Measurements from ENCODE around the gene LYRM4.
A peak's percentile ranks its signal among the peaks of the same experiment; 100 is the strongest.

LYRM4 gene

DNA sequence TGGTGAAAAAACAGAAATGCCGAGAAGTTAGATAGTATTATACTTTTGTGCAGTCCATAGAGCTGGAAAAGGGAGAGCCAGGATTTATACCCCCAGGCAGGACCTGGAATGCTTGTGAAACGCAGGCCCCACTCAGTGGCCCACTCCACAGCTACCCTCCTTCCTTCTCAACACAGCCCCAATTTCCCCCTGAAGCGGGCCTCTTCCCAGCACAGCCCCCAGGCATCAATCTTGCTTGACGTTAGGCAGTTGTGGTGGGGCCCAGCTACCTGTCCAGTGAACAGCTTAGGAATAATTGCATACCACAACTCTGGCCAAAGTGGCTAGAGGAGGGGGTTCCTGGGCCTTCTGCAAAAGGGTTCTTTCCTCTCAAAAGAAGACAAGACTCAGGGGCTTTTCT is 114.4 kb downstream of the LYRM4 start:
- DNase-seq (ENCODE audit: low read depth), result no peak

DNA sequence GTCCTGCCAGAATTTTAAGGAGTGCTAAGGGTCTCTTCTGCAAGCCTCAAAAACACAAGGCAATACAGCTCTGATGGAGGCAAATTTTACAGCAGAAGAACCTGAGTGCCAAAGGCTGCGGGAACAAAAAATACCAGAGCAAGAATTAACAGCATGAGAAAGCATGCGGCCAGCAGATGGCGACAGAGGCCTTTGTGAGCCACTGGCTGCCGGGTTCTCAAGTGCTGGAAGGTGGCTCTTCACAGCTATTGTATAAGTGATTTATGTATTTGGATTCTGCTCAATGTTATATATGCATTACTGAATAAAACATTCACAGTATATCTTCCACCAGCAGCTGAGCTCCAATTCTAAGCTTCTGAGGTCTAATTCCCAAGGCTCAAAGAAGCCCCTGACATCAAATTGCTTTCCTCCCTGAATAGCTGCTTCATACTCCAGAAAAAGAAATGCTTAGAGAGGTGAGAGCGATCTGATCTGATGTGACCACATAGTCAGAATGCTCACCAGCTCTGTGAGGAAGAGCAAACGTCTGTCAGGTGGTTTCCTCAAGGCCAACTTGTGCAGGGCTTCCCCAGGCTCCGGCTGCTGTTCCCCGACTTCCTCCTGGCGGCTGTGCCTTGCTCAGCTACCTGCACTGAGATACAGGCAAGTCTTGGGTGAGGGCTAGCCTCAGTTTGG is 117.0 kb downstream of the LYRM4 start:
- peak; percentile 64 for DNase-seq (ENCODE audit: low read depth)

DNA sequence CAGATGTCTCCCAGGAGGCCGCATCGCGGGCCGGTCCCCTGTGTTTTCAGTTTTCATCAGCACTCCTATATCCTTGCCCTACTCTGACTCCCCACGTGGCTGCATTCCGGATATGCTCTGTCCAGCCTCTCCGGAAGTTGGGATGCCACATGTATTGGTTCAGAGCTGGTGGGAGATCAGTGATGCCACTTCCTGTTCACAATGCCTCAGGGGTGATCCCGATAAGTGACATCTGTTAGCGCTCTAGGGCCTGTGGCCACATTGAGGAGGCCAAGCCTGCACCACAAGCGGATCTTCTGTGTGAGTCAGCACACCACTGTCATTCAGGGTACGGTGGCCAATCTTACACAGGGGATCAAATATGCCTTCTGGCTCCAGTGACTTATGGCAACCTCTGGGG is 117.8 kb downstream of the LYRM4 start:
- DNase-seq (ENCODE audit: low read depth), result no peak

DNA sequence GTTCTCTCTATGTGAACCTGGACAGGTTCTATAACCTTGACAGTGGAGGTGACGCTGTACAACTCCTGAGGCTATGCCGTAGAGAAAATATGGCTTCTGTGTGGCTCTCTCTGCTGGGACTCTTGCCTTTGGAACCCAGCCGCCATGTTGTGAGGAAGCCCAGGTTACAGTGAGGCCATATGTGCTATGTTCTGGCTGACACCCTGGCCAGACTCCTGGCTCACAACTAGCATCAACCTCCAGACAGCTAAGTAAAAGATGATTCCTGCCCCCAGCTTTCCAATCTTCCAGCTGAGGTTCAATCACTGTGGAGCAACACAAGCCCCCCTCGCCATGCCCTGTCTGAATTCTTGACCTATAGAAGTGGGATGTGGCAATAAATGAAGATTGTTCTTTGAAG is 118.6 kb downstream of the LYRM4 start:
- DNase-seq (ENCODE audit: low read depth), result no peak

DNA sequence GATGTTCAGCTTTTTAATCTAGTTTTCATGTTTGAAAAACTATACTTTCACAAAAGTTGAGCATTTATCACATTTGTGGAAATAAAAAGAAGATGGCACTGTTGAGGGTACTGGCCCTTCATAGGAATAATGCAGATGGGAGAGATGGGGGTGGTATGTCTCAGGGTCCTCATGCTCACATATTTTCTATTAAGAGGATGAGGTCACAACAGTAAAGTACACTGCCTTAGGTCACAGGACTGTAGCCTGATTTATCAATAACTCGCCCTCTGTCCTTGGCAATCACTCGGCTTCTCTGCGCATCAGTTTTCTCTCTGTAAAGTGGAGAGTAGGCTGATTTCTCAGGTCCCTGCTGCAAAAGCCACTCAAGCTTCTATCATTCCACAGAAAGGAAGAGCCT is 119.7 kb downstream of the LYRM4 start:
- no peak for DNase-seq (ENCODE audit: low read depth)

DNA sequence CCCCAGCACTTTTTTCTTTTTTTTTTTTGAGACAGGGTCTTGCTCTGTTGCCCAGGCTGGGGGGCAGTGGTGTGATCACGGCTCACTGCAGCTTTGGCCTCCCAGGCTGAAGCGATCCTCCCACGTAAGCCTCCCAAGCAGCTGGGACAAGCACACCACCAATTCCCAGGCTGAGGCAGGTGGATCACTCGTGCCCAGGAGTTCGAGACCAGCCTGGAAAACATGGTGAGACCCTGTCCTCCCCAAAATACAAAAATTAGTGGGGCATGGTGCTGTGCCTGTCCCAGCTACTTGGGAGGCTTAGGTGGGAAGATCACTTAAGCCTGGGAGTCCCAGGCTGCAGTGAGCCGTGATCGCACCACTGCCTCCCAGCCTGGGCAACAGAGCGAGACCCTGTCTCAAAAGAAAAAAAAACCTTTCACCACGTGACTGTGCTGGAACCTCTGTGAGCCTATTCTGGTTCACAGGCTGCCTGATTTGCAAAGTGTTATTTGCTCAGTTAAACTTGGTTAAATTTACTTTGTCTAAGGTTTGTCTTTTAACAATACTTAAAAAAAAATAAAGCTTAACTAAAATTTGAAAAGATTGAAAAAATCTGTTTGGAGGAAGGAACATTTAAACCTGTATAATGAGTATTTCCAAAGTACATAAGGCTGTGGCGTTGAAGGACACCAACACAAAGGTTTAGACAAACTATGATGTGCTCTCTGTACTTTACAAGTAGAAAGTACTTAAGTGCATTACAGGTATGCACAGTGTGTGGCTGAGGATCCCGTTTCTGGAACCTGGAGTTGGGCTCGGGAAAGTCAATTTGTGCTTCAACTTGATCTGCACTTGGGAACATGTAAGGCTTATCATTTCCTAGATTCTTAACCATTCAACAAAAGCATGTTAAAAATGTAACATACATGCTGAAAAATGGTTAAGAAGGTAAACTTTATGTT is 120.7 kb downstream of the LYRM4 start:
- DNase-seq (ENCODE audit: low read depth), result no peak

DNA sequence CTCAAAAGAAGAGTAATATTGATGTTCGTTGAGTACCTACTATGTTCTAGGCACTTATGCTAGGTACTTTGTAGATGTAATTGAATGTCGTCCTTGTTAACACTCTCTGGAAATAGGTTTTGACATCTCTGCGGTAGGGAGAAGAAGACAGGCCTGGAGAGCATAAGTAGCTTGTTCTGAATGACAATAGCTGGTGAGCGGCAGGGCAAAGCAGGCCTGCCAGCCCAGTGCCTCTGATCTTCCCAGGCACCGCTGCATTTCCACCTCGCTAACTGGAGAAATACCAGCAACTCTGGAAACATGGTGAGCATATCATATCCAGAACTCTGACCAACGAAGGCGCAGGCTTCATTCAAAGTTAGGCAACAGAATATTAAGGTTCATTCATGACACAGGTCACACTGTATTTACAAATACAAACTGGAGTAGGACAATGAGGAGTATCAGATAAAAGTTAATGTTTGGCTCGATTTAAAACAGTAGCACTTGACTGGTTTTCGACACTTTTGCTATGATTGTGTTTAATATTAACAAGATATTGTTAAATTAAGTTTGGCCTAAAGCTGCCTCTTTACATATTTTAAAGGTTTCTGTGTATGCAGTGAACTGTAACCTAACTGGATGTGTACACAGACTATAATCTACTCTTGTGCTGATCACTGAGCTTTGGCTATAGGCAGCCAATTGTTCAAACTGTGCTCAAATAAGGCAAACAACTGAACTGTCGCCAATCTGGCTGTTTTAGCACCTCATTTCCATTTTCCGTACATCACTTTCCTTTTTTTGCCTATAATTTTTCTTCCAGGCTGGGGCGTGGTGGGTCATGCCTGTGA is 121.5 kb downstream of the LYRM4 start:
- no peak for DNase-seq (ENCODE audit: low read depth)

DNA sequence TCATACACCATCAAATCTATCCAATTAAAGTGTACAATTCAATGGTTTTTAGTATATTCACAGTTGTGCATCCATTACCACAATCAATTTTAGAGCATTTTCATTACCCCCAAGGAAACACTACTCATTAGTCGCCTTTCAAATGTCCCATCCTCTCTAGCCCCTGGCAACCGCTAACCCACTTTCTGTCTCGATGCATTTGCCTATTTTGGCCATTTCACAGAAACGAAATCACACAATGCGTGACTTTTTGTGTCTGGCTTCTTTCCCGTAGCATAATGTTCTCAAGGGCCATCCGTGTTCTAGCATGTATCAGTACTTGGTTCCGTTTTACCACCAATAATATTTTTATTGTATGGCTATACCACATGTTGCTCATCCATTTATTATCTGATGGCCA is 123.9 kb downstream of the LYRM4 start:
- no peak for DNase-seq (ENCODE audit: low read depth)

DNA sequence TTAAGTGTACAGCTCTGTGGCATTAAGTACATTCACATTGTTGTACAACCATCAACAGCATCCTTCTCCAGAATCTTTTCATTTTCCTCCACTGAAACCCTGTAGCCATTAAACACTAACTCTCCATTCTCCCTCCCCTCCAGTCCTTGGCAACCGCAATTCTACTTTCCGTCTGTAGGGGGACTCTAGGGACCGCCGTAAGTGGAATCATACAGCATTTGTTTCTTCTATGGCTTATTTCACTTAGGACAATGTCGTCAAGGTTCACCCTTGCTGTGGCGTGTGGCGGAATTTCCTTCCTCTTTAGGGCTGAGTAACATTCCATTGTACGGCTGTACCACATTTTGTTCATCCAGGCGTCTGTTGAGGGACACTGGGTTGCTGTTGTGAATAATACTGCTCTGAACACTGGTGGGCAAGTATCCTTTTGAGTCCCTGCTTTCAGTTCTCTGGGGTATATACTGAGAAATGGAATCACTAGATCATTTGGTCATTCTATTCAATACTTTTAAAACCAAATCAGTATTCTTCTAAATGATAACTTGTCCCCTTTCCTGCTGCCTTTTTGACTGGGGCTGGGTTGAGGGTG is 124.9 kb downstream of the LYRM4 start:
- peak; percentile 48 for DNase-seq (ENCODE audit: low read depth)

DNA sequence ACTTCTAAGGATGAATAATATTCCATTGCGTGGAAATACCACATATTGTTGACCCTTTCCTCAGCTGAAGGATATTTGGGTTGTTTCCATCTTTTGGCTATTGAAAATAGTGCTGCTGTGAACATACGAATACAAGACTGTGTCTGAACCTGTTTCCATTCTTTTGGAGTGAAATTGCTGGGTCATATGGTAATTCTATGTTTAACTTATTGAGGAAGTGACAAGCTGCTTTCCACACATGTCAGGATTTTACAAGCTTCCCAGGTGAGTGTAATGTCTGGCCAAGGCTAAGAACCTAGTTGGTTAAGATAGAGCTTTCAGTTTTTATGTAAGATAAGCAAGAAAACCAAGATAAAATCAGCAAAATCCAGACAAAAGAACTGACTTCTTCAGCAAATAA is 126.8 kb downstream of the LYRM4 start:
- no peak for DNase-seq (ENCODE audit: low read depth)

DNA sequence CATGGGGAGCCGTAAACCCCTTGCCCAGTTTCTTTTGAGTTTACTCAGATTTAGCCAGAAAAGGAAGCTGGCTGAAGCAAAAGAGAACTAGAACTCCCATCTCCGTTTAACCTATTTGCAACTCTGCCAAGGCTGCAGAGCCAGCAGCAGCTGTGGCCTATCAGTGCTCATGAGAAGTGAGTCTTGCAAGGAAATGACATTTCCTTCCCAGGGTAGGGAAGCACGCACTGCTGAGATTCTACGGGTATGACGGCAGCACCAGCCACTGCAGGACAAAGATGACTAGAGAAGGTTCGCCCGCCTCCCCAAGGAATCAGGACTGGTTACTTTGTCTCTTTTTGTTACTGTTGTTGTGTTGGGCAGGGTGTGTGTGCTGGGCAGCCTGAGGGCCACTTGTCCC is 128.0 kb downstream of the LYRM4 start:
- DNase-seq (ENCODE audit: low read depth), result no peak

DNA sequence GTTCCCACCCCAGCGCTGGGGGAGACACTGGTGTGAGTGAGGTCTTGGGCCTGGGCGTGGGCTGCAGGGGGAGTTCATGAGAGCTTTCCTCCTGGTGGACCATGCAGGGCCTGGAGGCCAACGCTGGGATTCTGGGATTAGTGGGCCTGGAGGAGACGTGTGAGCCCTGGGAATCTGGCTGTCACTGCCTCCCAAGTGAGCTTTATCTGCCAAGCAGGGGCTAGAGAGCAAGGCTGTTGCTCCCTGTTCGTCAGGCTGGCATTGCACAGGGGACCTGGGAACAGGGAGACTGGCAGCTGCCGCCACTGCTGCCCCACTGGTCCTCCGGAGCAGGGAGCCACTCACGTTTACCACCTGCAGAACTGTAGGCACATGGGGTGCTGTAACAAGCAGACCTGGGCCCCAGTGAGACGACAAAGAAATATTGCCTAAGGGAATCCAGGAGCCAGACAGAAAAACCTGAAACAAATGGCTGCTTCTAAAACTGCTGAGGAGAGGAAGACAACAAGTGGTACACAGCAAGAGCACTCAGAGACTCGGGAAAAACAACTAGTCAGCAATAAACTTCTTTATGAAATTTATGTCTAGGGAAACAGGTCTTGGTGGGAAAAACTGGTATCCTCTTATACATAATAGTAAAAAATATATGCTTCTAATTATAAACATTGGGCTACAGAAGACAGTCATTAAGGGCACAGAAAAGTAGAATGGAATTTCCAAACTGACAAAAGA is 130.4 kb downstream of the LYRM4 start:
- DNase-seq (ENCODE audit: low read depth), result no peak

DNA sequence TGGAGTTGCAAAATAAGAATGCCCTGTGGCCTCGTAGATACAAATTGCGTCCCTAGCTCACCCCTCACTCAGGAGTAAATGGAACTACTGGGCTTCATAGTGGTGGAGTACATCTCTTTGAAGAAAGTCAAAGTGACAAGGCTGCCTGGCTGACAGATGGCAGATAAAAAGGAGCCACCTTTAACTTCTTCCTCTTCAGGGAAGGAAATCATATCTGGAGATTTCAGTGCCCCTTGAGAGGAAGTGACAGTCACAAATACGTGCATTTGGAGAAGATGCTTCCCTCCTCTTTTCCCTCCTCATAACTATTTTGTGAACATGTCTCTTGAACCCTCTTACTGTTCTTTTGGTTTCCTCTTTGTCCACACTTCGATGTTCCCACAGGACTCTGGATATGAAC is 132.4 kb downstream of the LYRM4 start:
- DNase-seq (ENCODE audit: low read depth), result no peak

DNA sequence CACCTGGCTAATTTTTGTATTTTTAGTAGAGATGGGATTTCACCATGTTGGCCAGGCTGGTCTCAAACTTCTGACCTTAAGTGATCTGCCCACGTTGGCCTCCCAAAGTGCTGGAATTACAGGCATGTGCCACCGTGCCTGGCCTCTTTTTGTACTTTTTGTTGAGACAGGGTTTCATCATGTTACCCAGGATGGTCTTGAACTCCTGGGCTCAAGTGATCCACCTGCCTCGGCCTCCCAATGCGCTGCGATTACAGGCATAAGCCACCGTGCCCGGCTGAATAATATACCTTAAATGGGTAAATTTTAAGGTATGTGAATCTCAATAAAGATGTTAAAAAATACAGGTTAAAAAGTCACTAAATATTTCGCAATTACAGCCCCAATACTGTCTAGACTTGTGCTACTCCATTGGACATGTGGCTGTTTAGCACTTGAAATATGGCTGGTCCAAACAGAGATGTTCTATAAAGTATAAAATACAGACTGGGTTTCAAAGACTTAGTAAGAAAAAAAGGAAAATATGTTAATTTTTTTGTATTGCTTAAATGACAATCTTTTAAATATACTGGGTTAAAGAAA is 133.6 kb downstream of the LYRM4 start:
- no peak for DNase-seq (ENCODE audit: low read depth)

DNA sequence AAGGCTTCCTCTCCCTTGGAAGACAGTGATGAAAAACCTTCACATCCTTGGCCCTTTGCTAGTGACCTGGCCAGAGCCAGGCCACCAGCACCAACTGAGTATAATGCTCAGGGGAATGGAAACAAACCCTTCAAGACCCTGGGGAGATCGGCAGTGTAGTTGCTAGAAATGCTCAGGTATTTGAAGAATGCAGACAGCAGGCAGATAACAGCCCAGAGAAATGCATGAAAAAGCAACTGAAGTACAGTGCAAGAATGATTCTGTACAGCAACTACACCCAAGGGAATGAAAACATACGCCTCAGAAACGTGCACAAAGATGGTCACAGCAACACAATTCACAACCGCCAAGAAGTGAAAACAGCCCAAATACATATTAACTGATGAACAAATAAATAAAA is 134.5 kb downstream of the LYRM4 start:
- peak; percentile 69 for DNase-seq (ENCODE audit: low read depth)

DNA sequence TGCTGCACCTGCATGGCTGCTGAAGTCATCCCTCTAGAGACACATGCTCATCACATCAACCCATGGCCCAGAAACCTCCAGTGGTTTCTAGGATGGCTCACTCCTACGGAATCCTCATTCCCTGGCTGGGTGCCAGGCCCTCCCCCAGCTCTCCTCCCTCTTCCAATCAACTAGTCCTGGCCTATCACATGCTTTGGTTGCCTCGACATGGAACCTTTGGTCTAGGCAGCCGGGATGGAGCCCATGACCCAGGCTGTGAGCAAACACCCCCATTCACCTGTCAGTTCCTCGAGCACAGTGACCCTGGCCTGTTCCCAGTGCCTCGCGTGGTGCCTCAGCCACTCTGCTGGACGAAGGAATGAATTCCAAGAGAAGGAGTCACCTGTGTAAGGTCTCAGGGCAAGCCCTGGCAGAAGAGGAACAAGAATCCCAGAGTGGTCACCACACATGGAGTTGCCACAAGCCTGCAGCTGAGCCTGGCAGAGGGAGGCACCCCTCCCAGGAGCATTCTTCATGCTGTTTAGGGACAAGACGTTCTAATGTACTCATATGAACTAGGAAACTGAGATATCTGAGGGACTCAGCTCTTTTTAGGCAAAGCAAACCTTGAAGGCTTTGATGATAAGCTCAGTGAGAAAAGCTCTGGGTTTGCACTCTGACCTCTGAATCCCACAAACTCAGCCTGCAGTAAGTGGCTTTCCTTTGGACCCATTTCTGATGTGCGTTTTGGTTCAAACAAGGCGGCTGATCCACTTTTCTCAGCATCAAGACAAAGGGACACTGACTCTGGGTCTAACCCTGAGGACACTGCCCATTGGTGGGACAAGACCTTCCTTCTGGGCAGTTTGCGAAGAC is 135.4 kb downstream of the LYRM4 start:
- peak; percentile 85 for DNase-seq (ENCODE audit: low read depth)

DNA sequence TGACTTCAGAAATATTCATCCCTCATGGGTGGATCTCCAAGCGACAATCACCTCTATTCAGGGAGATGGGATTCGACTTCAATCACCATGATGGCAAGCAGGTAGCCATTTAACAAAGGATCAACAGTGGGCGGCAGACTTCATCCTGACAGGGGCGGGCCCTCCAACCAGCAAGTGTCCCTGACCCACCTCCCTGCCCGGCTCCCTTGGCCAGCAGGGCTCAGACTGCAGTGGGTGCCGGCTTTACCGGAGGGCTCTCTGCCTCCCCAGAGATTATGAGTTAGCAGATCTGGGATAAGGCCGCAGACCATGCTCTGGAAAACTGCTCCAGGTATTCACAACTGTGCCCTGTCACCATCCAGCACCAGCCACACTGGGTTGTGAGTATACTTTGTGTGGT is 136.2 kb downstream of the LYRM4 start:
- DNase-seq (ENCODE audit: low read depth), result no peak

DNA sequence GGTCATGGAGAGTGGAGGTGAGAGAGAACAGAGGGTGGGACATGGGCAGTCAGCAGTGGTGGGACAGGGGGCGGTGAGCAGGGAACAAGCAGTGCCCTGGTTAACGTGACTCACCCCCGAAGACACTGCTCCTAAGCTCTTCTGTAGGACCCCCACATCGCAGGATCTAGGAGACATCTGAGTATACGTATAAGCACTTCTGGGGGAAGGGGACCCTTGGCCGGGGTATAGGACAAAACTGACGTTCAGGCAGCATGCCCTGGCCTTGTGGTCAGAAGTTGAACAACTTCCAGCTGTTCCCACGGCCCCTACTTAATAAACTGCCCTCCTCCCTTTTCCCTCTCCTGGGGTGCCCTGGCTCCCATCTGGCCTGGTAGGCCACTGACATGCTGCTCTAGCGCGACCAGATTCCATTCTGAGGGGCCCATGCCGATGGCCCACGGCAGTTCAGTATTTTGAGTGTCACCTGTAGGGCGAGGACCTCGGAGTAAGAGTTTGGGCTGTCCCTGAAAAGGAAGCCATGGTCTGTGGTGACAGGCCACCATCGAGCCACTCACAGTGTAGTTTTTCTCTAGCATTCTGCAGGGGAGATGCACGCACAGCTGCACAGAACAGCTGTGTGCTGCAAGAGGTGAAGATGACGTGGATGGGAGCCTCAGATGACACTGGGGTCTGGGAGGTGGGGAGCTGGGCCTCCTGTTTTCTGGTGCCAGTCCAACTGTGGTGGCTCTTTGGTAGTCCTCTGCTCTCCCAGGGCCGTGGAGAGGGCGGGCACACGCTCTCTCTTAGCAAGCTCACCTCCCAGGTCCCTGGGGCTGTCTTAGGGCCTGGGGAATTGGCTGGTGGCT is 137.2 kb downstream of the LYRM4 start:
- DNase-seq (ENCODE audit: low read depth), result no peak

DNA sequence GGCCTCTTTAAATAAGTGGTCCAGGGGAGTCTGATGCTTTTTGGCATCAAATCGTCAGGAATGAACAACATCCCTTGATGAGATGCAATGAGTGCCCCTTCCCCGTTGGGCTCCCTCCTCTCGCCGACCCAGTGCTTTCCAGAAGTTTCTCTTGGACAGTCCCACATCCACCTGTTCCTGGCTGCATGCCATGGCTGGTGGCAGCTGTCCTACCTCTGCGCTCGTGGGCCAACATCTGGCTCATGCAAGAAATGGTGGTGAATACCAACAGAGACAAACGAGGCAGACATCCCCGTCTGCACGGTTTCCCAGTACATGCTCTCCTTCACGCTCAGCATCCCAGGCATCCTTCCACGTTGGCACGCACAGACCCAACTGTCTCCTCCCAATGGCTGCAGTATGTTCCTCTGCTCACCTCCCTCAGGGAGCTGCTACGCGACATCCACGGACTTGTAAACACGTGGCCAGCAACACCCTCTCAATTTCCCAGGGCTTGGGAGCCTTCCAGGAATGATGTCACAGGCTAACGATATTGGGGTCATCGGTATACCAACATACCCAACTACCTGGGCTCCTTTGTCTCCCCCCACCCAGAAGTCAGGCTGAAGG is 138.1 kb downstream of the LYRM4 start:
- no peak for DNase-seq (ENCODE audit: low read depth)

Data from amniotic epithelial cell (primary cell).